GM10847 (cell line): ENCODE measurements around the gene OXCT1.

Experiments used
- POLR2A ChIP-seq: IDR thresholded peaks from 2 replicates; pipeline ENCODE4 v1.6.1; 2011; ENCODE audit not compliant: insufficient read length; ENCODE audit errors: extremely low read depth

The OXCT1 gene

GRCh38 chr5:41773799-41774198 is 96.4 kb downstream of the OXCT1 start:
- TF ChIP-seq POLR2A = no peak

- no peak for TF ChIP-seq POLR2A
Observed at GRCh38 chr5:41772785-41773442, 97.3 kb downstream of the OXCT1 start.

- TF ChIP-seq POLR2A = no peak
Observed at GRCh38 chr5:41772056-41772455, 98.2 kb downstream of the OXCT1 start.

- TF ChIP-seq POLR2A = no peak
Observed at GRCh38 chr5:41770799-41771198, 99.4 kb downstream of the OXCT1 start.

GRCh38 chr5:41768692-41769091 is 101.5 kb downstream of the OXCT1 start:
- TF ChIP-seq POLR2A = no peak

GRCh38 chr5:41764650-41765049 is 105.6 kb downstream of the OXCT1 start:
- TF ChIP-seq POLR2A = no peak

GRCh38 chr5:41763574-41763973 is 106.7 kb downstream of the OXCT1 start:
- TF ChIP-seq POLR2A = no peak

GRCh38 chr5:41763081-41763480 is 107.1 kb downstream of the OXCT1 start:
- no peak for TF ChIP-seq POLR2A

- TF ChIP-seq POLR2A = no peak
Observed at GRCh38 chr5:41762426-41762825, 107.8 kb downstream of the OXCT1 start.

GRCh38 chr5:41761663-41762062 is 108.6 kb downstream of the OXCT1 start:
- TF ChIP-seq POLR2A = no peak

GRCh38 chr5:41755705-41756104 is 114.5 kb downstream of the OXCT1 start:
- no peak for TF ChIP-seq POLR2A

GRCh38 chr5:41754857-41755256 is 115.4 kb downstream of the OXCT1 start:
- no peak for TF ChIP-seq POLR2A

GRCh38 chr5:41751867-41752266 is 118.4 kb downstream of the OXCT1 start:
- TF ChIP-seq POLR2A = no peak

- no peak for TF ChIP-seq POLR2A
Observed at GRCh38 chr5:41748631-41749030, 121.6 kb downstream of the OXCT1 start.

- TF ChIP-seq POLR2A = no peak
Observed at GRCh38 chr5:41747708-41748107, 122.5 kb downstream of the OXCT1 start.

GRCh38 chr5:41747301-41747700 is 122.9 kb downstream of the OXCT1 start:
- TF ChIP-seq POLR2A = no peak

- no peak for TF ChIP-seq POLR2A
Observed at GRCh38 chr5:41738710-41739354, 131.4 kb downstream of the OXCT1 start.
